HEK293 (cell line): ENCODE results near the gene PLEKHA5.

Experiments used
- REST ChIP-seq: fragments of 450-650 bp; formaldehyde crosslinking; IDR thresholded peaks from 2 replicates; pipeline ENCODE4 v1.5.1; 2016; ENCODE audit warnings: missing biosample characterization, missing genetic modification characterization
- ZNF19 ChIP-seq: fragments of 450-650 bp; formaldehyde crosslinking; IDR thresholded peaks from 2 replicates; pipeline ENCODE4; 2016; ENCODE audit warnings: missing biosample characterization, missing genetic modification characterization, low read depth
- TF ChIP-seq, protein P1 (sequence below): fragments of 450-650 bp; formaldehyde crosslinking; optimal IDR thresholded peaks from 2 replicates; pipeline ENCODE3; 2016; ENCODE audit warnings: missing biosample characterization, mild to moderate bottlenecking, missing genetic modification characterization
- TF ChIP-seq, protein P2 (sequence below): fragments of 450-650 bp; formaldehyde crosslinking; IDR thresholded peaks from 2 replicates; pipeline ENCODE4 v1.5.1; 2016; ENCODE audit warnings: missing biosample characterization, missing genetic modification characterization

DNA sequence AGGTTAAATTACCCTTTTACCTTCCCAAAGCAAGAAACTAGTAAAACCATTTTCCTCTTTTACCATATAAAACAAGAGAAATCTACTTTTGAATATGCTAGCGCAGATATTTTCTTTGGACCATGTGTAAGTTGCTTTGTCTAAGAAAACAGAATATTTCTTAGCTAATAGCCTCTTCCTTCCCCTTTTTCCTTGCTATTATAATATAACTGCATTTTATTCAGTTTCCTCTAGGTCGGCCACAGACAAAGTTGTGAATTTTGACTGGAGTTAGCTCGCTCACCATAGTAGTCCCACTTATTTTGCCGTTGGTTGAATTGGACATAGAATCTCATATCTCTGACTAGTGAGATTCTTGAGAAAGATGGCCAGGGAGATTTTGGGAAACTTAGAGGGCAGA lies 115.6 kb downstream of the PLEKHA5 start:
- TF ChIP-seq, protein P1, sequence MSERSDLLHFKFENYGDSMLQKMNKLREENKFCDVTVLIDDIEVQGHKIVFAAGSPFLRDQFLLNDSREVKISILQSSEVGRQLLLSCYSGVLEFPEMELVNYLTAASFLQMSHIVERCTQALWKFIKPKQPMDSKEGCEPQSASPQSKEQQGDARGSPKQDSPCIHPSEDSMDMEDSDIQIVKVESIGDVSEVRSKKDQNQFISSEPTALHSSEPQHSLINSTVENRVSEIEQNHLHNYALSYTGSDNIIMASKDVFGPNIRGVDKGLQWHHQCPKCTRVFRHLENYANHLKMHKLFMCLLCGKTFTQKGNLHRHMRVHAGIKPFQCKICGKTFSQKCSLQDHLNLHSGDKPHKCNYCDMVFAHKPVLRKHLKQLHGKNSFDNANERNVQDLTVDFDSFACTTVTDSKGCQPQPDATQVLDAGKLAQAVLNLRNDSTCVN (tag by site-specific recombination) = no peak
- TF ChIP-seq, protein P2, sequence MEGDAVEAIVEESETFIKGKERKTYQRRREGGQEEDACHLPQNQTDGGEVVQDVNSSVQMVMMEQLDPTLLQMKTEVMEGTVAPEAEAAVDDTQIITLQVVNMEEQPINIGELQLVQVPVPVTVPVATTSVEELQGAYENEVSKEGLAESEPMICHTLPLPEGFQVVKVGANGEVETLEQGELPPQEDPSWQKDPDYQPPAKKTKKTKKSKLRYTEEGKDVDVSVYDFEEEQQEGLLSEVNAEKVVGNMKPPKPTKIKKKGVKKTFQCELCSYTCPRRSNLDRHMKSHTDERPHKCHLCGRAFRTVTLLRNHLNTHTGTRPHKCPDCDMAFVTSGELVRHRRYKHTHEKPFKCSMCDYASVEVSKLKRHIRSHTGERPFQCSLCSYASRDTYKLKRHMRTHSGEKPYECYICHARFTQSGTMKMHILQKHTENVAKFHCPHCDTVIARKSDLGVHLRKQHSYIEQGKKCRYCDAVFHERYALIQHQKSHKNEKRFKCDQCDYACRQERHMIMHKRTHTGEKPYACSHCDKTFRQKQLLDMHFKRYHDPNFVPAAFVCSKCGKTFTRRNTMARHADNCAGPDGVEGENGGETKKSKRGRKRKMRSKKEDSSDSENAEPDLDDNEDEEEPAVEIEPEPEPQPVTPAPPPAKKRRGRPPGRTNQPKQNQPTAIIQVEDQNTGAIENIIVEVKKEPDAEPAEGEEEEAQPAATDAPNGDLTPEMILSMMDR (tag by site-specific recombination) = no peak
- TF ChIP-seq REST (no peak), ZNF19 (no peak)
